Measurements from ENCODE around the gene NR2C2. TPM values are rescaled to one million over a fixed set of nuclear protein-coding genes. Genes with fewer than 3 reads are reported as not detected.

Gene NR2C2
- total and polyA plus RNA-seq, 2 donors: 18.7 to 19.0 TPM

GRCh38 chr3:14918356-14918860 is 29.0 kb upstream of the NR2C2 start:
- Histone ChIP-seq H3K4me1 (ENCODE audit: control insufficient read depth in 2 of 2, insufficient read depth in 2 of 2, low read length in 2 of 2) (no peaks in the 10 kb centered on the region), H3K9me3 (ENCODE audit: control insufficient read depth in 2 of 2, insufficient read depth in 1 of 2, low read length in 1 of 2) (no peaks in the 10 kb centered on the region), H3K27ac (ENCODE audit: low read depth in 1 of 2, low read length in 1 of 2) (no peak overlapping the region), H3K36me3 (ENCODE audit: control insufficient read depth in 2 of 2, insufficient read depth in 2 of 2, low read length in 1 of 2) (no peaks in the 10 kb centered on the region), H3K4me3 (ENCODE audit: low read length in 2 of 2) (no peak overlapping the region), H3K27me3 (ENCODE audit: control insufficient read depth in 2 of 2, insufficient read depth in 1 of 2, low read length in 1 of 2) (no peaks in the 10 kb centered on the region)
- 91% methylated on average over 13 of the region's 13 CpGs for WGBS
- DNase-seq (ENCODE audit: low read depth in 6 of 9, low spot score in 9 of 9): no peak

DNA sequence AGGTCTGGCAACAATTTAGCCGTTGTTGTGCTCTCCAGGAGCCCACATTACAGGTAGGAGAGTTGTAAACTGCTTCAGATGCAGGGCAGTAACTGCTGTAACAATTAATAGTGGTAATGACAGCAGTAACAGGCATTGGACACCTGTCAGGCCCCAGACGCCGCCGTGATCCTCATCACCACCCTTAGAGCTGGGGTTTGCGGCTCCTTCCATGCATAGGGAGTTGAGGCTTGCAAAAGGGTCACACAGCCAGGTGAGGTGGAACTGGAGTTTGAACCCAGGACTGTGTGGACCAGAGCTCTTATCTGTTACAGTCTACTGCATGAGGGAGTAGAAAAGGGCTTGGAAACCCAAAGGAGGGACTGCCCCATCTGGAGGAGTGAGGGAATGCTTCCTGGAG is 26.8 kb upstream of the NR2C2 start:
- 97% methylated on average over 5 of the region's 5 CpGs for WGBS
- Histone ChIP-seq H3K36me3 (ENCODE audit: control insufficient read depth in 2 of 2, insufficient read depth in 2 of 2, low read length in 1 of 2) (no peaks in the 10 kb centered on the region), H3K27me3 (ENCODE audit: control insufficient read depth in 2 of 2, insufficient read depth in 1 of 2, low read length in 1 of 2) (no peaks in the 10 kb centered on the region), H3K27ac (ENCODE audit: low read depth in 1 of 2, low read length in 1 of 2) (no peak overlapping the region), H3K4me1 (ENCODE audit: control insufficient read depth in 2 of 2, insufficient read depth in 2 of 2, low read length in 2 of 2) (no peaks in the 10 kb centered on the region), H3K4me3 (ENCODE audit: low read length in 2 of 2) (no peak overlapping the region), H3K9me3 (ENCODE audit: control insufficient read depth in 2 of 2, insufficient read depth in 1 of 2, low read length in 1 of 2) (no peaks in the 10 kb centered on the region)
- DNase-seq (ENCODE audit: low read depth in 6 of 9, low spot score in 9 of 9): no peak

DNA sequence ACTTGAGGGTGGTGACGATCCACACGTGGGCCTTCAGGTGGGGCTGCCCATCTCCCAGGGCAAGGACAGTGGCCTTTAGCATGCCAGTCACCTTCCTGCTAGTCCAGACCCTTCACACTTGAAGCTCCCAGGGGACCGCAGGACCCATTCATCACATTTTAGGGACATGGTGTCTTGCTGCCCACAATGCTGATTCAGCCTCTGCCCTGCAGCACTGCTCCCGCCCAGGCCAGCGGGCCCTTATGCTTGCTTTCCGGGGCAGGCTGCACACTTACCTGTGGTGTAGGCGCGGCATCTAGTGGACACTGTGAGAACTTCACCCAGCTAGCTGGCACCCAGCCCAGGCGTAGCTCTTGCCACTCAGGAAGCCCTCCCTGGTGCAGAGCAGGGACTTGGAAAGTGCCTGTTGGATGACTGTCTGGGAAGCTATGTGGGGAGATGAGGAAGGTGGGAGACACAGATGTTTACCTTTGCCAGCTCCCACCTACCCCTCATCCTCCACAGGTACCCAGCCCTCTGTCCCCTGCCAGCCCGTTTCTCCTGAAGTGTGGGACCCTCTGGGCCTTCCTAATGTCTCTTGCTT is 26.3 kb upstream of the NR2C2 start:
- no peak overlapping the region for H3K27ac ChIP-seq (ENCODE audit: low read depth in 1 of 2, low read length in 1 of 2)
- DNase-seq (ENCODE audit: low read depth in 6 of 9, low spot score in 9 of 9): peak; percentile 55 to 88 (median 72)
- H3K36me3 ChIP-seq (ENCODE audit: control insufficient read depth in 2 of 2, insufficient read depth in 2 of 2, low read length in 1 of 2): no peaks in the 10 kb centered on the region
- H3K27me3 ChIP-seq (ENCODE audit: control insufficient read depth in 2 of 2, insufficient read depth in 1 of 2, low read length in 1 of 2): no peaks in the 10 kb centered on the region
- H3K4me1 ChIP-seq (ENCODE audit: control insufficient read depth in 2 of 2, insufficient read depth in 2 of 2, low read length in 2 of 2): no peaks in the 10 kb centered on the region
- WGBS: 31% methylated on average over 10 of the region's 10 CpGs
- no peak overlapping the region for H3K4me3 ChIP-seq (ENCODE audit: low read length in 2 of 2)
- no peaks in the 10 kb centered on the region for H3K9me3 ChIP-seq (ENCODE audit: control insufficient read depth in 2 of 2, insufficient read depth in 1 of 2, low read length in 1 of 2)

GRCh38 chr3:14921811-14922705 is 25.3 kb upstream of the NR2C2 start:
- Histone ChIP-seq H3K27ac (ENCODE audit: low read depth in 1 of 2, low read length in 1 of 2) (no peak overlapping the region), H3K27me3 (ENCODE audit: control insufficient read depth in 2 of 2, insufficient read depth in 1 of 2, low read length in 1 of 2) (no peaks in the 10 kb centered on the region), H3K36me3 (ENCODE audit: control insufficient read depth in 2 of 2, insufficient read depth in 2 of 2, low read length in 1 of 2) (no peaks in the 10 kb centered on the region), H3K4me1 (ENCODE audit: control insufficient read depth in 2 of 2, insufficient read depth in 2 of 2, low read length in 2 of 2) (no peaks in the 10 kb centered on the region), H3K4me3 (ENCODE audit: low read length in 2 of 2) (no peak overlapping the region), H3K9me3 (ENCODE audit: control insufficient read depth in 2 of 2, insufficient read depth in 1 of 2, low read length in 1 of 2) (no peaks in the 10 kb centered on the region)
- no peak for DNase-seq (ENCODE audit: low read depth in 6 of 9, low spot score in 9 of 9)
- 92% methylated on average over 21 of the region's 21 CpGs for WGBS

GRCh38 chr3:14922863-14923262 is 24.5 kb upstream of the NR2C2 start:
- Histone ChIP-seq H3K4me1 (ENCODE audit: control insufficient read depth in 2 of 2, insufficient read depth in 2 of 2, low read length in 2 of 2) (no peaks in the 10 kb centered on the region), H3K27me3 (ENCODE audit: control insufficient read depth in 2 of 2, insufficient read depth in 1 of 2, low read length in 1 of 2) (no peaks in the 10 kb centered on the region), H3K9me3 (ENCODE audit: control insufficient read depth in 2 of 2, insufficient read depth in 1 of 2, low read length in 1 of 2) (no peaks in the 10 kb centered on the region), H3K36me3 (ENCODE audit: control insufficient read depth in 2 of 2, insufficient read depth in 2 of 2, low read length in 1 of 2) (no peaks in the 10 kb centered on the region), H3K4me3 (ENCODE audit: low read length in 2 of 2) (no peak overlapping the region), H3K27ac (ENCODE audit: low read depth in 1 of 2, low read length in 1 of 2) (no peak overlapping the region)
- DNase-seq (ENCODE audit: low read depth in 6 of 9, low spot score in 9 of 9): no peak
- 97% methylated on average over 13 of the region's 13 CpGs for WGBS

- H3K4me3 ChIP-seq (ENCODE audit: low read length in 2 of 2): no peak overlapping the region
- no peaks in the 10 kb centered on the region for H3K36me3 ChIP-seq (ENCODE audit: control insufficient read depth in 2 of 2, insufficient read depth in 2 of 2, low read length in 1 of 2)
- no peaks in the 10 kb centered on the region for H3K27me3 ChIP-seq (ENCODE audit: control insufficient read depth in 2 of 2, insufficient read depth in 1 of 2, low read length in 1 of 2)
- no peaks in the 10 kb centered on the region for H3K9me3 ChIP-seq (ENCODE audit: control insufficient read depth in 2 of 2, insufficient read depth in 1 of 2, low read length in 1 of 2)
- WGBS: 96% methylated on average over 6 of the region's 6 CpGs
- no peak overlapping the region for H3K27ac ChIP-seq (ENCODE audit: low read depth in 1 of 2, low read length in 1 of 2)
- H3K4me1 ChIP-seq (ENCODE audit: control insufficient read depth in 2 of 2, insufficient read depth in 2 of 2, low read length in 2 of 2): no peaks in the 10 kb centered on the region
- DNase-seq (ENCODE audit: low read depth in 6 of 9, low spot score in 9 of 9): no peak
Measured at GRCh38 chr3:14923476-14923875, 23.9 kb upstream of the NR2C2 start.

DNA sequence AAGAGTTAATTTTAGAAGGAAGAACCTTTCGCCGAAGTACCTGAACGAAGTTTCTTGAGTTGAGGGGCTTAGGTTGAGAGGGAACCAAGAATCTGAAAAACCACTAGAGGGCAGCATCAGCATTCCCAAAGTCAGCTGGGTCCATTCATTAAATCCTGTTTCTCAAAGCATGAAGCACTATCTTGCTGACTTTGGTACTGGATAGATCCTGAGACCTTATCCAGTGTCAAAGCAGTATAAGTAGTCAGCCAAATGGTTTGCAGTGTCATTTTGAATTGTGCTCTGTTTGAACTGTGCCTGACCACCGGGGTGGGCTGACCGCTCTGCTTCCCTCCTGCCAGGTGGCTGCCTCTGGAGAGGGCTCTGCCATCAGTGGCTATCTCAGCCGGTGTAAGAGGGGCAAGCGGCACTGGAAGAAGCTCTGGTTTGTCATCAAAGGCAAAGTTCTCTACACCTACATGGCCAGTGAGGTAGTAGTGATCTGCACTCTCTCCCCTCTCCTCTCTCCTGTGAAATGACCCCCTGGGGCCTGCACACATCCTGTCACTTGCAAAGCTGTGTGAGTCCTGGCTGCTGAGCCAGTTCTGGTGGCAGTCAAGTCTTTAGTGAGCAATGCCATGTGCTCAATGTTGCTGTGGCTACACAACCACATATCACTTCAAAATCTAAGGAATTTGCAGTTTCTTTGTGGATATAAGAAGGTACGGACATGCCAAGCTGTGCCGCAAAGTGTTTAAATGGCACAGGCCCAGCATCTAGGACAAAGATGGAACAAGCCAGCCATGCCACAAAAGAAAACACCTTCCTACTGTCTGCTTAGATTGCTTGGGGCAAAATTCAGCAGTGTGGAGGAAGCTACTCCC is 21.4 kb upstream of the NR2C2 start:
- peak in 6 of 9 donors; percentile 18 to 64 (median 30) for DNase-seq (ENCODE audit: low read depth in 6 of 9, low spot score in 9 of 9)
- Histone ChIP-seq H3K27ac (ENCODE audit: low read depth in 1 of 2, low read length in 1 of 2) (no peak overlapping the region), H3K9me3 (ENCODE audit: control insufficient read depth in 2 of 2, insufficient read depth in 1 of 2, low read length in 1 of 2) (no peaks in the 10 kb centered on the region), H3K36me3 (ENCODE audit: control insufficient read depth in 2 of 2, insufficient read depth in 2 of 2, low read length in 1 of 2) (no peaks in the 10 kb centered on the region), H3K4me1 (ENCODE audit: control insufficient read depth in 2 of 2, insufficient read depth in 2 of 2, low read length in 2 of 2) (no peaks in the 10 kb centered on the region), H3K4me3 (ENCODE audit: low read length in 2 of 2) (no peak overlapping the region), H3K27me3 (ENCODE audit: control insufficient read depth in 2 of 2, insufficient read depth in 1 of 2, low read length in 1 of 2) (no peaks in the 10 kb centered on the region)
- 90% methylated on average over 9 of the region's 9 CpGs for WGBS

DNA sequence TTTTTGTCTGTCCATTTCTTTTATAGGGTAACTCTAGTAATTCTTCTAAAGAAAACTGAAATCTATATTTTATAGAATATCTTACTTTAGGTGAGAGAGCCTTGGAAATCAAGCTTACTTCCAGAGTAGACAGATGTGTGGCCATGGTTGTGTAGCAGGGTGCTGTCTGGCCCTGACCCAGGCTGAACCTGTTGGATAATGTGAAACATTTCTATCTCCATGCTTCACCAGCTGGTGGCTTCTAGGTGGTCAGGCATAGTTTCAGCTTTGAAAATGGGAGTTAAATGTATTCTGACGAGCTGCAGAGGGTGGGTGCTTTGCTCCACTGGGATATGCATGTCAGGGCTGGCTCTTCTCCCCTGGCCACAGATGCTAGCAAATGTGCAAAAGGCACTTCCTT is 20.8 kb upstream of the NR2C2 start:
- H3K27me3 ChIP-seq (ENCODE audit: control insufficient read depth in 2 of 2, insufficient read depth in 1 of 2, low read length in 1 of 2): no peaks in the 10 kb centered on the region
- no peak overlapping the region for H3K27ac ChIP-seq (ENCODE audit: low read depth in 1 of 2, low read length in 1 of 2)
- 92% methylated on average over 1 of the region's 1 CpG for WGBS
- no peak overlapping the region for H3K4me3 ChIP-seq (ENCODE audit: low read length in 2 of 2)
- H3K9me3 ChIP-seq (ENCODE audit: control insufficient read depth in 2 of 2, insufficient read depth in 1 of 2, low read length in 1 of 2): no peaks in the 10 kb centered on the region
- no peaks in the 10 kb centered on the region for H3K36me3 ChIP-seq (ENCODE audit: control insufficient read depth in 2 of 2, insufficient read depth in 2 of 2, low read length in 1 of 2)
- H3K4me1 ChIP-seq (ENCODE audit: control insufficient read depth in 2 of 2, insufficient read depth in 2 of 2, low read length in 2 of 2): no peaks in the 10 kb centered on the region
- no peak for DNase-seq (ENCODE audit: low read depth in 6 of 9, low spot score in 9 of 9)

- H3K36me3 ChIP-seq (ENCODE audit: control insufficient read depth in 2 of 2, insufficient read depth in 2 of 2, low read length in 1 of 2): no peaks in the 10 kb centered on the region
- no peak overlapping the region for H3K27ac ChIP-seq (ENCODE audit: low read depth in 1 of 2, low read length in 1 of 2)
- H3K4me1 ChIP-seq (ENCODE audit: control insufficient read depth in 2 of 2, insufficient read depth in 2 of 2, low read length in 2 of 2): no peaks in the 10 kb centered on the region
- H3K4me3 ChIP-seq (ENCODE audit: low read length in 2 of 2): no peak overlapping the region
- no peak for DNase-seq (ENCODE audit: low read depth in 6 of 9, low spot score in 9 of 9)
- H3K27me3 ChIP-seq (ENCODE audit: control insufficient read depth in 2 of 2, insufficient read depth in 1 of 2, low read length in 1 of 2): no peaks in the 10 kb centered on the region
- 98% methylated on average over 5 of the region's 5 CpGs for WGBS
- H3K9me3 ChIP-seq (ENCODE audit: control insufficient read depth in 2 of 2, insufficient read depth in 1 of 2, low read length in 1 of 2): no peaks in the 10 kb centered on the region
Measured at GRCh38 chr3:14927308-14927707, 20.1 kb upstream of the NR2C2 start.
